Liver (tissue), 9 donors: Measurements from ENCODE around the gene TRMT11. TPM values are rescaled to one million over a fixed set of nuclear protein-coding genes. Genes with fewer than 3 reads are reported as not detected.

ENCODE experiments used
- DNase-seq: peaks from one replicate; pipeline ENCODE4 v3.0.0-alpha.2; 2017; ENCODE audit warnings: low spot score
- H3K27ac ChIP-seq, 2 donors: one replicate each; pipeline ENCODE4 v1.7.0; 2013; ENCODE audit warnings: inconsistent platforms in 2 of 2, low read length in 2 of 2, control low read depth in 1 of 2, low read depth in 1 of 2, mild to moderate bottlenecking in 1 of 2
- H3K27me3 ChIP-seq, 4 donors: one replicate each; pipeline versions ENCODE4 v1.6.1 to v1.7.0; 2013; ENCODE audit warnings: low read length in 3 of 4, inconsistent platforms in 1 of 4, mild to moderate bottlenecking in 1 of 4, moderate library complexity in 1 of 4; ENCODE audit not compliant: control insufficient read depth in 4 of 4, insufficient read depth in 4 of 4
- H3K36me3 ChIP-seq, 4 donors: one replicate each; pipeline versions ENCODE4 v1.6.1 to v1.7.0; 2013; ENCODE audit warnings: low read length in 3 of 4, mild to moderate bottlenecking in 3 of 4, low read depth in 1 of 4, moderate library complexity in 1 of 4; ENCODE audit not compliant: control insufficient read depth in 4 of 4, insufficient read depth in 3 of 4
- H3K4me1 ChIP-seq, 4 donors: one replicate each; pipeline versions ENCODE4 v1.6.1 to v1.7.0; 2013; ENCODE audit warnings: low read length in 3 of 4, mild to moderate bottlenecking in 3 of 4, moderate library complexity in 1 of 4; ENCODE audit not compliant: control insufficient read depth in 4 of 4, insufficient read depth in 4 of 4
- H3K4me3 ChIP-seq, 3 donors: one replicate each; pipeline versions ENCODE4 v1.6.1 to v1.7.0; 2013; ENCODE audit warnings: low read length in 3 of 3, control low read depth in 1 of 3, low read depth in 1 of 3, mild to moderate bottlenecking in 1 of 3
- H3K9ac ChIP-seq, 2 donors: one replicate each; pipeline ENCODE4 v1.7.0; 2013; ENCODE audit warnings: low read length in 2 of 2, mild to moderate bottlenecking in 2 of 2, moderate library complexity in 2 of 2, control low read depth in 1 of 2, low read depth in 1 of 2
- H3K9me3 ChIP-seq, 4 donors: one replicate each; pipeline versions ENCODE4 v1.6.1 to v1.7.0; 2013; ENCODE audit warnings: low read length in 3 of 4; ENCODE audit not compliant: control insufficient read depth in 4 of 4
- EGR1 ChIP-seq, 2 donors: IDR thresholded peaks; 2 replicates each; pipeline ENCODE4 v1.6.1; 2016 to 2018; ENCODE audit warnings: antibody characterized with exemption in 2 of 2, low read depth in 2 of 2
- FOXA1 ChIP-seq: IDR thresholded peaks from 2 replicates; pipeline ENCODE4 v1.6.1; 2016; ENCODE audit warnings: antibody characterized with exemption
- FOXA2 ChIP-seq: IDR thresholded peaks from 2 replicates; pipeline ENCODE4 v1.6.1; 2016; ENCODE audit warnings: antibody characterized with exemption
- GABPA ChIP-seq, 2 donors: IDR thresholded peaks in 1 of 2; conservative IDR thresholded peaks in 1 of 2; 2 replicates each; pipeline ENCODE4 v1.6.1; 2016; ENCODE audit warnings: antibody characterized with exemption in 2 of 2, mild to moderate bottlenecking in 1 of 2, moderate library complexity in 1 of 2
- HNF4A ChIP-seq, 2 donors: conservative IDR thresholded peaks; 2 replicates each; pipeline ENCODE4 v1.6.1; 2016; ENCODE audit warnings: antibody characterized with exemption in 2 of 2, mild to moderate bottlenecking in 2 of 2
- HNF4G ChIP-seq: IDR thresholded peaks from 2 replicates; pipeline ENCODE4 v1.6.1; 2016; ENCODE audit warnings: antibody characterized with exemption
- JUND ChIP-seq, 2 donors: IDR thresholded peaks; 2 replicates each; pipeline ENCODE4 v1.6.1; 2016; ENCODE audit warnings: antibody characterized with exemption in 2 of 2
- NR2F2 ChIP-seq: IDR thresholded peaks from 2 replicates; pipeline ENCODE4 v1.6.1; 2016; ENCODE audit warnings: antibody characterized with exemption
- RAD21 ChIP-seq, 2 donors: IDR thresholded peaks; 2 replicates each; pipeline ENCODE4 v1.6.1; 2016; ENCODE audit warnings: antibody characterized with exemption in 2 of 2, mild to moderate bottlenecking in 2 of 2
- RXRA ChIP-seq, 2 donors: IDR thresholded peaks; 2 replicates each; pipeline ENCODE4 v1.6.1; 2017 to 2018; ENCODE audit warnings: antibody characterized with exemption in 2 of 2, mild to moderate bottlenecking in 1 of 2
- SP1 ChIP-seq: IDR thresholded peaks from 2 replicates; pipeline ENCODE4 v1.6.1; 2018; ENCODE audit warnings: antibody characterized with exemption, mild to moderate bottlenecking
- TAF1 ChIP-seq: conservative IDR thresholded peaks from 2 replicates; pipeline ENCODE4 v1.6.1; 2016; ENCODE audit warnings: antibody characterized with exemption, mild to moderate bottlenecking
- YY1 ChIP-seq: IDR thresholded peaks from 2 replicates; pipeline ENCODE4 v1.6.1; 2016; ENCODE audit warnings: antibody characterized with exemption, mild to moderate bottlenecking
- ZBTB33 ChIP-seq: IDR thresholded peaks from 2 replicates; pipeline ENCODE4 v1.6.1; 2016; ENCODE audit warnings: antibody characterized with exemption
- WGBS: extraction: QIAGEN DNeasy Blood & Tissue Kit; methylation state at CpG from one replicate; pipeline ENCODE4 v1.1.7; 2013; 5-methylcytosine and 5-hydroxymethylcytosine counted together
- polyA plus RNA-seq, 2 donors: library from polyadenylated mRNA; stranded (reverse) in 1 of 2; unstranded in 1 of 2; fragments of 200-250 nt in 1 of 2; fragments of >200 nt in 1 of 2; fragmentation: Nextera tagmentation in 1 of 2; extraction: Ambion mirVana in 1 of 2; gene quantifications; one replicate each; pipeline versions ENCODE4 v1.2.1 to v1.2.3, GENCODE V29; 2013 to 2015
- total RNA-seq, 2 donors: library from RNA; depleted of rRNA; stranded (reverse); fragments of >200 nt; gene quantifications; one replicate each; pipeline ENCODE4 v1.2.3, GENCODE V29; 2014
- TF ChIP-seq, protein P1 (sequence below): IDR thresholded peaks from 2 replicates; pipeline ENCODE4 v1.6.1; 2016; ENCODE audit warnings: antibody characterized with exemption
- TF ChIP-seq, protein P2 (sequence below): fragments of 150-350 bp; IDR thresholded peaks from 2 replicates; pipeline ENCODE4 v1.5.1; 2017; ENCODE audit warnings: improper control_type of control experiment, low read depth, low read length; ENCODE audit not compliant: missing input control
- TF ChIP-seq, protein P3 (sequence below): IDR thresholded peaks from 2 replicates; pipeline ENCODE4 v1.6.1; 2016; ENCODE audit warnings: antibody characterized with exemption, mild to moderate bottlenecking
- donor health status: healthy.
- donor health status: healthy.
- donor health status: healthy.
- donor health status: healthy.
- donor health status: healthy.

Gene TRMT11
- total and polyA plus RNA-seq, 4 donors: 9.9 to 82.3 (median 17.2) TPM

DNA sequence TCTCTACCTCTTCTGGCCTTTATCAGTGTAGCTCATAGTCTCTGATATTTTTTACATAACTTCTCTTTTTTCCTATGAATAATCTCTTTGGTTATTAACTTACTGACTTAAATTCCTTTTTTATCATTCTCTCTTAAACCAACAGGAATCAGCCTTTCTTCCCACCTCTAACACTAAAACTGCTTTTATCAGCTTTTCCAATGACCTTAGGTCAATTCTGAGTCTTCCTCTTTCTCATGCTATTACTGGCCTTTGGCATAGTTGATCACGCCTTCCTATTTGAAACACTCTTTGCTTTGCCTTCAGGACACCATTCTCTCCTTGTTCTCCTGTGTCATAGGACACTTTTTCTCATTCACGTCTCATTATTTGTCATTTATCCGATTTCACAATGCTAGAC, 37.9 kb upstream of the TRMT11 start:
- TF ChIP-seq RXRA (IDR thresholded peaks at IDR 0.05): no peak
- TF ChIP-seq ZBTB33: no peak
- TF ChIP-seq RAD21 (IDR thresholded peaks at IDR 0.05): no peak
- TF ChIP-seq EGR1 (IDR thresholded peaks at IDR 0.05; ENCODE audit: low read depth in 2 of 2): no peak
- TF ChIP-seq GABPA (IDR thresholded peaks at IDR 0.05 in 1 of 2, conservative IDR thresholded peaks at IDR 0.05 in 1 of 2): no peak
- no peak for TF ChIP-seq YY1
- TF ChIP-seq NR2F2: no peak
- TF ChIP-seq SP1: no peak
- TF ChIP-seq, protein P1, sequence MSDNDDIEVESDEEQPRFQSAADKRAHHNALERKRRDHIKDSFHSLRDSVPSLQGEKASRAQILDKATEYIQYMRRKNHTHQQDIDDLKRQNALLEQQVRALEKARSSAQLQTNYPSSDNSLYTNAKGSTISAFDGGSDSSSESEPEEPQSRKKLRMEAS: no peak
- no peak for TF ChIP-seq JUND (IDR thresholded peaks at IDR 0.05)
- TF ChIP-seq HNF4G: no peak
- H3K9ac ChIP-seq: no peak overlapping the region
- no peaks in the 10 kb centered on the region for H3K27me3 ChIP-seq
- no peaks in the 10 kb centered on the region for H3K36me3 ChIP-seq
- H3K9me3 ChIP-seq: no peaks in the 10 kb centered on the region
- peaks cover 4 to 22% (median 18%) of the 10 kb centered on the region in 4 donors for H3K4me1 ChIP-seq
- WGBS: 87% methylated on average over 3 of the region's 3 CpGs
- H3K4me3 ChIP-seq: no peak overlapping the region
- no peak for DNase-seq
- no peak overlapping the region for H3K27ac ChIP-seq

GRCh38 chr6:125949069-125949468, 37.3 kb upstream of the TRMT11 start:
- Histone ChIP-seq H3K9ac (no peak overlapping the region), H3K4me3 (no peak overlapping the region), H3K27me3 (no peaks in the 10 kb centered on the region), H3K9me3 (no peaks in the 10 kb centered on the region), H3K4me1 (peaks cover 2 to 17% (median 12%) of the 10 kb centered on the region in 4 donors), H3K36me3 (no peaks in the 10 kb centered on the region), H3K27ac (no peak overlapping the region)
- WGBS: 80% methylated on average over 2 of the region's 2 CpGs
- TF ChIP-seq, protein P1: no peak
- no peak for TF ChIP-seq JUND (IDR thresholded peaks at IDR 0.05)
- no peak for TF ChIP-seq FOXA2
- no peak for TF ChIP-seq HNF4G
- no peak for TF ChIP-seq GABPA (IDR thresholded peaks at IDR 0.05 in 1 of 2, conservative IDR thresholded peaks at IDR 0.05 in 1 of 2)
- TF ChIP-seq TAF1: no peak
- TF ChIP-seq, protein P2, sequence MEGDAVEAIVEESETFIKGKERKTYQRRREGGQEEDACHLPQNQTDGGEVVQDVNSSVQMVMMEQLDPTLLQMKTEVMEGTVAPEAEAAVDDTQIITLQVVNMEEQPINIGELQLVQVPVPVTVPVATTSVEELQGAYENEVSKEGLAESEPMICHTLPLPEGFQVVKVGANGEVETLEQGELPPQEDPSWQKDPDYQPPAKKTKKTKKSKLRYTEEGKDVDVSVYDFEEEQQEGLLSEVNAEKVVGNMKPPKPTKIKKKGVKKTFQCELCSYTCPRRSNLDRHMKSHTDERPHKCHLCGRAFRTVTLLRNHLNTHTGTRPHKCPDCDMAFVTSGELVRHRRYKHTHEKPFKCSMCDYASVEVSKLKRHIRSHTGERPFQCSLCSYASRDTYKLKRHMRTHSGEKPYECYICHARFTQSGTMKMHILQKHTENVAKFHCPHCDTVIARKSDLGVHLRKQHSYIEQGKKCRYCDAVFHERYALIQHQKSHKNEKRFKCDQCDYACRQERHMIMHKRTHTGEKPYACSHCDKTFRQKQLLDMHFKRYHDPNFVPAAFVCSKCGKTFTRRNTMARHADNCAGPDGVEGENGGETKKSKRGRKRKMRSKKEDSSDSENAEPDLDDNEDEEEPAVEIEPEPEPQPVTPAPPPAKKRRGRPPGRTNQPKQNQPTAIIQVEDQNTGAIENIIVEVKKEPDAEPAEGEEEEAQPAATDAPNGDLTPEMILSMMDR: no peak
- TF ChIP-seq NR2F2: no peak
- TF ChIP-seq ZBTB33: no peak
- TF ChIP-seq YY1: no peak
- no peak for TF ChIP-seq HNF4A (conservative IDR thresholded peaks at IDR 0.05)
- TF ChIP-seq, protein P3, sequence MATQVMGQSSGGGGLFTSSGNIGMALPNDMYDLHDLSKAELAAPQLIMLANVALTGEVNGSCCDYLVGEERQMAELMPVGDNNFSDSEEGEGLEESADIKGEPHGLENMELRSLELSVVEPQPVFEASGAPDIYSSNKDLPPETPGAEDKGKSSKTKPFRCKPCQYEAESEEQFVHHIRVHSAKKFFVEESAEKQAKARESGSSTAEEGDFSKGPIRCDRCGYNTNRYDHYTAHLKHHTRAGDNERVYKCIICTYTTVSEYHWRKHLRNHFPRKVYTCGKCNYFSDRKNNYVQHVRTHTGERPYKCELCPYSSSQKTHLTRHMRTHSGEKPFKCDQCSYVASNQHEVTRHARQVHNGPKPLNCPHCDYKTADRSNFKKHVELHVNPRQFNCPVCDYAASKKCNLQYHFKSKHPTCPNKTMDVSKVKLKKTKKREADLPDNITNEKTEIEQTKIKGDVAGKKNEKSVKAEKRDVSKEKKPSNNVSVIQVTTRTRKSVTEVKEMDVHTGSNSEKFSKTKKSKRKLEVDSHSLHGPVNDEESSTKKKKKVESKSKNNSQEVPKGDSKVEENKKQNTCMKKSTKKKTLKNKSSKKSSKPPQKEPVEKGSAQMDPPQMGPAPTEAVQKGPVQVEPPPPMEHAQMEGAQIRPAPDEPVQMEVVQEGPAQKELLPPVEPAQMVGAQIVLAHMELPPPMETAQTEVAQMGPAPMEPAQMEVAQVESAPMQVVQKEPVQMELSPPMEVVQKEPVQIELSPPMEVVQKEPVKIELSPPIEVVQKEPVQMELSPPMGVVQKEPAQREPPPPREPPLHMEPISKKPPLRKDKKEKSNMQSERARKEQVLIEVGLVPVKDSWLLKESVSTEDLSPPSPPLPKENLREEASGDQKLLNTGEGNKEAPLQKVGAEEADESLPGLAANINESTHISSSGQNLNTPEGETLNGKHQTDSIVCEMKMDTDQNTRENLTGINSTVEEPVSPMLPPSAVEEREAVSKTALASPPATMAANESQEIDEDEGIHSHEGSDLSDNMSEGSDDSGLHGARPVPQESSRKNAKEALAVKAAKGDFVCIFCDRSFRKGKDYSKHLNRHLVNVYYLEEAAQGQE: no peak
- no peak for TF ChIP-seq FOXA1
- DNase-seq: no peak
